ENCODE measurements around the gene SLC43A2. TPM values are rescaled to one million over a fixed set of nuclear protein-coding genes. Genes with fewer than 3 reads are reported as not detected.

SLC43A2 gene
- total and polyA plus RNA-seq, 5 donors from 2014 or later: 3.5 to 6.9 (median 5.9) TPM

DNA sequence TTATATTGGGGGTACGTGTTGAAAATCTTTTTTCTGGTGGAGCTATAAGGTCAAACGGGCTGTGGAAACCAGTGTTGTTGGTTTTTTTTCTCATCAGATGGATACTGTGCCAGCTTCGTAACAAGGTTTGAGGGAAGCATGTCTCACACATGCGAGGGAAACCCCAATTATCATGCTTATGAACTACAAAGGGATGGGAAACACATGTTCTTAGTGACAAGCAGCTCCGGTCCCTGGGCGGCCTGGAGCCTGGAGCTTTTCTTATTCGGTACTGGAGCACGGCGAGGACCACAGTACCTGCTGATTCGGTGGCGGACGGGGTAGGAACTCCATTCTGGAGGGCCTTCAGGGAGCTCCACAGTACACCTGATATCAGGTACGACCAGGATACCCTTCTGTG is 12.5 kb downstream of the SLC43A2 start:
- no peaks in the 10 kb centered on the region for H3K27me3 Mint-ChIP-seq
- H3K36me3 Mint-ChIP-seq: peaks cover 4% of the 10 kb centered on the region
- Histone ChIP-seq H3K4me3 (ENCODE audit: low read depth, low read length) (no peak overlapping the region), H3K9me3 (ENCODE audit: control insufficient read depth in 2 of 2, low read length in 2 of 2) (no peaks in the 10 kb centered on the region), H3K36me3 (ENCODE audit: control insufficient read depth, insufficient read depth, low read length) (no peaks in the 10 kb centered on the region), H3K4me1 (ENCODE audit: control insufficient read depth, insufficient read depth, low read length, poor library complexity, severe bottlenecking) (no peaks in the 10 kb centered on the region), H3K27ac (ENCODE audit: insufficient read depth, low read length, poor library complexity, severe bottlenecking) (no peak overlapping the region), H3K27me3 (ENCODE audit: control insufficient read depth, insufficient read depth, low read length) (no peaks in the 10 kb centered on the region)
- H3K4me3 Mint-ChIP-seq: no peak overlapping the region
- no peaks in the 10 kb centered on the region for H3K4me1 Mint-ChIP-seq
- ATAC-seq (ENCODE audit: low read depth in 2 of 2) (no peak), DNase-seq (no peak)
- H3K27ac Mint-ChIP-seq: no peak overlapping the region
- no peaks in the 10 kb centered on the region for H3K9me3 Mint-ChIP-seq

DNA sequence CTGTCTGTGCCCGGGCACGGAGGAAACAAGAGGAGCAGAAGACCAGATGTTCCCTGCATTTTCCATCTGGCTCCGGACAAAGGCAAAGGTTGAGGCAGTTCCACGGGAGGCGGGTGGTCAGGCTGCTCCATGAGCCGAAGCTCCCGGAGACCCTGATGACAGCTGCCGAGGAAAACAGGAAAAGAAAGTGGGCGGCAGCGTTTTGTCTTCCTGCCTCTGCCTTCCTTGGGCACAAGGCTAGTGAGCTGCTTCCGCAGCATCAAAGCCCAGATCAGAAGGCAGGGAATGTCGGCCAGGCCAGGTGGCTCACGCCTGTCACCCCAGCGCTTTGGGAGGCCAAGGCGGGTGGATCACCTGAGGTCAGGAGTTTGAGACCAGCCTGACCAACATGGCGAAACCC is 16.2 kb downstream of the SLC43A2 start:
- Mint-ChIP-seq H3K27me3 (no peaks in the 10 kb centered on the region), H3K9me3 (no peaks in the 10 kb centered on the region), H3K4me1 (peaks cover 0 to 6% (median 0%) of the 10 kb centered on the region in 4 donors), H3K36me3 (peaks cover 6% of the 10 kb centered on the region), H3K27ac (no peak overlapping the region), H3K4me3 (no peak overlapping the region)
- DNase-seq: no peak
- H3K4me1 ChIP-seq (ENCODE audit: control insufficient read depth, insufficient read depth, low read length, poor library complexity, severe bottlenecking): no peaks in the 10 kb centered on the region
- no peaks in the 10 kb centered on the region for H3K36me3 ChIP-seq (ENCODE audit: control insufficient read depth, insufficient read depth, low read length)
- no peak overlapping the region for H3K4me3 ChIP-seq (ENCODE audit: low read depth, low read length)
- no peaks in the 10 kb centered on the region for H3K27me3 ChIP-seq (ENCODE audit: control insufficient read depth, insufficient read depth, low read length)
- no peaks in the 10 kb centered on the region for H3K9me3 ChIP-seq (ENCODE audit: control insufficient read depth in 2 of 2, low read length in 2 of 2)
- no peak for ATAC-seq (ENCODE audit: low read depth in 2 of 2)
- H3K27ac ChIP-seq (ENCODE audit: insufficient read depth, low read length, poor library complexity, severe bottlenecking): no peak overlapping the region

DNA sequence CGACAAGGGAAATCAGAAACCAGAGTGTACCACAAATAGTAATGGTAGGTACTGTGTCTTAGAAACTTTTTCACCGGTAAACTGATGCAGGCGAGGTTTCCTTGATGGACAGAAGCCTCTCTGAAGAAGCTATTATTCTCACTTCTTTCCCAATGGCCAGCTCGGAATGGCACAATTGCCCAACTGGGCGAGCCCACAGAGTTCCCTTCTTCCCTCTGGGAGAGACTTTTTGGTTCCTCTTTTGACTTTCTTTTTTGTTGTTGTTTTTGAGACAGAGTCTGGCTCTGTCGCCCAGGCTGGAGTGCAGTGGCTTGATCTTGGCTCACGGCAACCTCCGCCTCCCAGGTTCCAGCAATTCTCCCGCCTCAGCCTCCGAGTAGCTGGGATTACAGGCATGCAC is 16.9 kb downstream of the SLC43A2 start:
- H3K9me3 ChIP-seq (ENCODE audit: control insufficient read depth in 2 of 2, low read length in 2 of 2): no peaks in the 10 kb centered on the region
- H3K27me3 Mint-ChIP-seq: no peaks in the 10 kb centered on the region

DNA sequence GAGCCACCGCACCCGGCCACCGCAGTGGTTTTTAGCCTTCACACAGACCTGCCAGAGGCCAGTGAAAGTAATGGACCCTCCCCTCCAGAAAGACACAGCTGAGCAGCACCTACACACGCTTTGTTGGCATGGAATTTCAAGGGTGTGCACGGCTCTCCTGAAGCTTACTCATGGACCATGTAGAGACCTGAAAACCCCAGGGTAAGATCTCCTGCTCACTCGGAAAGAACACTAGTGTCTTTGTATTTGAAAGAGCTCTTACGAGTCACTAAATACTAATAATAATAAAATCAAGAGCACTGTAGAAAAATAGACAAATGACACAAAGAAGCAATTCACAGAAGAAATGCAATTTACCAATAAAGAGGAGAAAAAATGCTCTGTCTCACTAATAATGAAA is 20.0 kb downstream of the SLC43A2 start:
- no peaks in the 10 kb centered on the region for H3K27me3 Mint-ChIP-seq
- H3K36me3 ChIP-seq (ENCODE audit: control insufficient read depth, insufficient read depth, low read length): no peaks in the 10 kb centered on the region
- no peaks in the 10 kb centered on the region for H3K9me3 Mint-ChIP-seq
- peak overlapping the region in 2 of 3 donors; percentile 31 to 50 for H3K27ac Mint-ChIP-seq
- no peaks in the 10 kb centered on the region for H3K9me3 ChIP-seq (ENCODE audit: control insufficient read depth in 2 of 2, low read length in 2 of 2)
- no peak for DNase-seq
- H3K4me3 Mint-ChIP-seq: no peak overlapping the region
- no peak for ATAC-seq (ENCODE audit: low read depth in 2 of 2)
- H3K27ac ChIP-seq (ENCODE audit: insufficient read depth, low read length, poor library complexity, severe bottlenecking): no peak overlapping the region
- H3K4me1 ChIP-seq (ENCODE audit: control insufficient read depth, insufficient read depth, low read length, poor library complexity, severe bottlenecking): no peaks in the 10 kb centered on the region
- H3K4me3 ChIP-seq (ENCODE audit: low read depth, low read length): no peak overlapping the region
- no peaks in the 10 kb centered on the region for H3K27me3 ChIP-seq (ENCODE audit: control insufficient read depth, insufficient read depth, low read length)
- H3K36me3 Mint-ChIP-seq: peaks cover 6% of the 10 kb centered on the region
- peaks cover 0 to 8% (median 0%) of the 10 kb centered on the region in 4 donors for H3K4me1 Mint-ChIP-seq

More for the DNA sequence above, 16.9 kb downstream of the SLC43A2 start:
- no peak overlapping the region for H3K27ac ChIP-seq (ENCODE audit: insufficient read depth, low read length, poor library complexity, severe bottlenecking)
- H3K4me3 ChIP-seq (ENCODE audit: low read depth, low read length): no peak overlapping the region
- H3K36me3 Mint-ChIP-seq: peaks cover 6% of the 10 kb centered on the region
- no peaks in the 10 kb centered on the region for H3K9me3 Mint-ChIP-seq
- no peaks in the 10 kb centered on the region for H3K4me1 ChIP-seq (ENCODE audit: control insufficient read depth, insufficient read depth, low read length, poor library complexity, severe bottlenecking)
- ATAC-seq (ENCODE audit: low read depth in 2 of 2) (no peak), DNase-seq (no peak)
- peaks cover 0 to 8% (median 0%) of the 10 kb centered on the region in 4 donors for H3K4me1 Mint-ChIP-seq
- H3K4me3 Mint-ChIP-seq: no peak overlapping the region
- H3K27ac Mint-ChIP-seq: no peak overlapping the region
- no peaks in the 10 kb centered on the region for H3K36me3 ChIP-seq (ENCODE audit: control insufficient read depth, insufficient read depth, low read length)
- H3K27me3 ChIP-seq (ENCODE audit: control insufficient read depth, insufficient read depth, low read length): no peaks in the 10 kb centered on the region

DNA sequence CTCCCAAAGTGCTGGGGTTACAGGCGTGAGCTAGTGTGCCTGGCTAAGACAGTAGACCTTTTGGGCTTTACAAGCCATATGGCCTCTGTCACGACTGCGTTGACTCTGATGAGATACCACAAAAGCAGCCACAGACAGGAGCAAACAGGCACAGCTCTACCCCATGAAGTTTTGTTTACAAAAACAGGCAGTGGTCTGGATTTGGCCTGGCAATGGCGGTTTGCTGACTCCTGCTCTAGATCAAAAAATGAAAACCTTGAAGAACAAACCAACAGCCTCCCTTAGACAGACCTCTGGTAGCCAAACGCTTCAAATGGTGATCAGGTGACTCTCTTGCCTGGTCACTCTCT is 20.7 kb downstream of the SLC43A2 start:
- H3K27ac Mint-ChIP-seq: peak overlapping the region in 1 of 3 donors; percentile 36
- H3K36me3 Mint-ChIP-seq: peaks cover 4% of the 10 kb centered on the region
- Histone ChIP-seq H3K27me3 (ENCODE audit: control insufficient read depth, insufficient read depth, low read length) (no peaks in the 10 kb centered on the region), H3K4me1 (ENCODE audit: control insufficient read depth, insufficient read depth, low read length, poor library complexity, severe bottlenecking) (no peaks in the 10 kb centered on the region), H3K36me3 (ENCODE audit: control insufficient read depth, insufficient read depth, low read length) (no peaks in the 10 kb centered on the region), H3K9me3 (ENCODE audit: control insufficient read depth in 2 of 2, low read length in 2 of 2) (no peaks in the 10 kb centered on the region), H3K27ac (ENCODE audit: insufficient read depth, low read length, poor library complexity, severe bottlenecking) (no peak overlapping the region), H3K4me3 (ENCODE audit: low read depth, low read length) (no peak overlapping the region)
- DNase-seq (no peak), ATAC-seq (ENCODE audit: low read depth in 2 of 2) (peak in 1 of 2 donors; percentile 20)
- H3K4me3 Mint-ChIP-seq: no peak overlapping the region
- H3K27me3 Mint-ChIP-seq: no peaks in the 10 kb centered on the region
- peaks cover 0 to 8% (median 0%) of the 10 kb centered on the region in 4 donors for H3K4me1 Mint-ChIP-seq
- no peaks in the 10 kb centered on the region for H3K9me3 Mint-ChIP-seq

DNA sequence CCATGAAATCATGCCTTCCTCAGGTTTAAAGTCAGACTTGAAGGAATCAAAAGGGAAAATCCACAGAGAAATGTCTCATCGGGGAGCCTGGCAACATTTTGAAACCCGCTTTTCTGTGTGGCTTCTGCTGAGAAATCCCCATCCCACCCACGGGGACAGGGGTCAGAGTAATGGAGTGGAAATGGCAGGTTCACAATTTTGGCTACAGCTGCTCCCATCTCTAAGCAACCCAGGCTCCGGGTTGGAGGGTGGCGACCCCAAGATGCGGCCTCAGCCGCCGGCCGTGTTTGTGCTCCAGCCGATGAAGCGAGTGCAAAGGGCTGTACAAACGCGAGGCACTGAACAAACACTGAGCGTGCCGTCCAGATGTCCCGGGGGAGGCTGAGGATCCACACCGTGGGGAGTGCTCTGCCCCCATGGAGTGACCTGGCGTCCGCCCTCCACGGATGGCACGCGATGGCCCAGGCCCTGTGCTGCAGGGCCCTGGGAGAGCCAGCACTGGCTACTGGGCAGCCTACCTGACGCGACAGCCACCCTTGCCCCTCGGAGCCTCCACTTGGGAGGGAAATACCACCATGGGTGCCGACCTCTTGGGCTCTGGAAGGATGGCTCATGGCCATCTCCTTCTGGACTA is 22.2 kb downstream of the SLC43A2 start:
- H3K4me1 ChIP-seq (ENCODE audit: control insufficient read depth, insufficient read depth, low read length, poor library complexity, severe bottlenecking): no peaks in the 10 kb centered on the region
- no peaks in the 10 kb centered on the region for H3K9me3 ChIP-seq (ENCODE audit: control insufficient read depth in 2 of 2, low read length in 2 of 2)
- H3K27me3 Mint-ChIP-seq: no peaks in the 10 kb centered on the region
- H3K27me3 ChIP-seq (ENCODE audit: control insufficient read depth, insufficient read depth, low read length): no peaks in the 10 kb centered on the region
- H3K27ac ChIP-seq (ENCODE audit: insufficient read depth, low read length, poor library complexity, severe bottlenecking): no peak overlapping the region
- no peak overlapping the region for H3K4me3 Mint-ChIP-seq
- ATAC-seq (ENCODE audit: low read depth in 2 of 2) (no peak), DNase-seq (no peak)
- no peak overlapping the region for H3K27ac Mint-ChIP-seq
- H3K36me3 Mint-ChIP-seq: peaks cover 9% of the 10 kb centered on the region
- no peaks in the 10 kb centered on the region for H3K36me3 ChIP-seq (ENCODE audit: control insufficient read depth, insufficient read depth, low read length)
- H3K4me1 Mint-ChIP-seq: peaks cover 0 to 8% (median 0%) of the 10 kb centered on the region in 4 donors
- no peaks in the 10 kb centered on the region for H3K9me3 Mint-ChIP-seq
- no peak overlapping the region for H3K4me3 ChIP-seq (ENCODE audit: low read depth, low read length)

DNA sequence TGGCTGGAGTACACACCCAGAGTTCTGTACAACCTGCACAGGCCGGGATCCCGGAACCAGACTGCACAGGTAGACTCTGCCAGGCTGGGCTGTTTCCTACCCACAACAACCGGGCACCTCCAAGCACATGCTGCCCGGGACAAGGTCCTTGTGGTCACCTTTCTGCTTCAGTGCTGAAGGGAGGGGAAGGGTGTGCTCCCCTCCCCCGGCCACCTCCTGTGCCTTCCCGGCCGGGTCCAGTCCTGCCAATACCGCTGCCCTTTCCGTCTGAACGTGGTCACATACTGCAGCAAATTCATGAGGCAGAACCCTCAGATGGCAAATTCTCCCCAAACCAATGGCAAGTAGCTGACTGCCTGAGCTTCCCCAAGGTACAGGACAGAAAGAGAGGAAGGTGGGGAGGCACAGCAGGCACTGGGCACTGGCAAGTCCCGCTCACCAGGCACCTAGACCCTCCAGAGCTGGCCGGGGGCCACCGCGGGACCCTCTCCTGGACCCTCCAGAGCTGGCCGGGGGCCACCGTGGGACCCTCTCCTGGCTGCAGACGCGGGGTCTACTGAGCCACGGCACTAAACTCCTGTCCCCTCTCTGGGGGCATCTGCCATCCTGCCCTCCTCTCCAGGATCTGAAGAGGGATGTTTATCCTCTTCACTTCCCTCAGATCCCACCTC is 22.8 kb downstream of the SLC43A2 start:
- H3K36me3 Mint-ChIP-seq: peaks cover 11% of the 10 kb centered on the region
- H3K4me1 Mint-ChIP-seq: peaks cover 0 to 8% (median 0%) of the 10 kb centered on the region in 4 donors
- no peaks in the 10 kb centered on the region for H3K27me3 Mint-ChIP-seq
- DNase-seq (no peak), ATAC-seq (ENCODE audit: low read depth in 2 of 2) (no peak)
- H3K4me3 Mint-ChIP-seq: no peak overlapping the region
- no peak overlapping the region for H3K27ac Mint-ChIP-seq
- Histone ChIP-seq H3K27ac (ENCODE audit: insufficient read depth, low read length, poor library complexity, severe bottlenecking) (no peak overlapping the region), H3K4me3 (ENCODE audit: low read depth, low read length) (no peak overlapping the region), H3K27me3 (ENCODE audit: control insufficient read depth, insufficient read depth, low read length) (no peaks in the 10 kb centered on the region), H3K9me3 (ENCODE audit: control insufficient read depth in 2 of 2, low read length in 2 of 2) (no peaks in the 10 kb centered on the region), H3K4me1 (ENCODE audit: control insufficient read depth, insufficient read depth, low read length, poor library complexity, severe bottlenecking) (no peaks in the 10 kb centered on the region), H3K36me3 (ENCODE audit: control insufficient read depth, insufficient read depth, low read length) (no peaks in the 10 kb centered on the region)
- no peaks in the 10 kb centered on the region for H3K9me3 Mint-ChIP-seq

Measured in CD4-positive, CD25-positive, alpha-beta regulatory T cell (primary cell).